HG03354 (cell line): ENCODE measurements around the gene SUCLG1.
A peak's percentile ranks its signal among the peaks of the same experiment; 100 is the strongest.
"Not testable (repeated sequence)": the region's sequence is repeated elsewhere in the genome, so short reads cannot be mapped to it uniquely, and the experiment has no call there.

Experiments used
- ATAC-seq: cut with Tn5 transposase; IDR thresholded peaks from one replicate; pipeline ENCODE4 v1.9.1; 2021; ENCODE audit warnings: mild to moderate bottlenecking; ENCODE audit not compliant: unreplicated experiment, poor library complexity, severe bottlenecking

The SUCLG1 gene

GRCh38 chr2:84427235-84428138 is 31.6 kb downstream of the SUCLG1 start:
- peak; percentile 74 for ATAC-seq

GRCh38 chr2:84425310-84425709 is 33.8 kb downstream of the SUCLG1 start:
- no peak for ATAC-seq

DNA sequence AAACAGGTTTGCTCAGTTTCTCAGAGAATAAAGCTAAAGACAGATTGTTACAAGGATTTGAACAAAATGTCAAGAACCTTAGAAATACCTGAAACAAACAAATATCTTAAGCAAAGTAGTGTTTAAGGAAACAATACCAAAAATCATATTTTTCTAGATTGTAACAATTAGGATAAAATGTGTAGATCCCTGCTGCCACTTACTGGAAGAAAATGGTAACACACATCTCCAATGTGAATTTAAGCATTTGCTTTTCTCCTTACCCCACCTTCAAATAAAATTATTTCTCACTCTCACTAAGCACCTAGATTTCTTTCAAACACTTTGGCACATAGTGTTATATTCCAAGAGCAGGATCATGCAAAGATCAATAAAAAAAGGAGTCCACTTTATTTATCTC is 34.9 kb downstream of the SUCLG1 start:
- no peak for ATAC-seq

DNA sequence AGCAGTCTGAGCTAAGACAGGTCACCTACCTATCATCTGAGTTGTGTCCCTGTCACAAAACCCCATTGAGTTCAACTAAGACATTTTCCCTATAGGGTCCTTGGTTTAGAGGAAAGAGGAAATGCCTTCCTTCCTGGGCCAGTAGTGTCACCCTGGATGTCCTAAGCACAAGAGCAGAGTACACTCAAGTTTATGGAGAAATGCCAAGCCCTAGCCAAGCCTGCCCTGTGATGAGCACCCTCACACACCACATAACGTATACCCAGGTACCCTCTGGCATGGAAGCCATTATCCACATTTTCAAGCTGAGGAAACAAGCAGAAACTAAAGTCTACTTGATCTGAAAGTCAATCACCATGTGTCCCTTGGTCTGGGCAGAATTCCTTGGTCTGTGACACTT is 37.3 kb downstream of the SUCLG1 start:
- ATAC-seq: no peak

- ATAC-seq: no peak
Measured at GRCh38 chr2:84421197-84421596, 37.9 kb downstream of the SUCLG1 start.

DNA sequence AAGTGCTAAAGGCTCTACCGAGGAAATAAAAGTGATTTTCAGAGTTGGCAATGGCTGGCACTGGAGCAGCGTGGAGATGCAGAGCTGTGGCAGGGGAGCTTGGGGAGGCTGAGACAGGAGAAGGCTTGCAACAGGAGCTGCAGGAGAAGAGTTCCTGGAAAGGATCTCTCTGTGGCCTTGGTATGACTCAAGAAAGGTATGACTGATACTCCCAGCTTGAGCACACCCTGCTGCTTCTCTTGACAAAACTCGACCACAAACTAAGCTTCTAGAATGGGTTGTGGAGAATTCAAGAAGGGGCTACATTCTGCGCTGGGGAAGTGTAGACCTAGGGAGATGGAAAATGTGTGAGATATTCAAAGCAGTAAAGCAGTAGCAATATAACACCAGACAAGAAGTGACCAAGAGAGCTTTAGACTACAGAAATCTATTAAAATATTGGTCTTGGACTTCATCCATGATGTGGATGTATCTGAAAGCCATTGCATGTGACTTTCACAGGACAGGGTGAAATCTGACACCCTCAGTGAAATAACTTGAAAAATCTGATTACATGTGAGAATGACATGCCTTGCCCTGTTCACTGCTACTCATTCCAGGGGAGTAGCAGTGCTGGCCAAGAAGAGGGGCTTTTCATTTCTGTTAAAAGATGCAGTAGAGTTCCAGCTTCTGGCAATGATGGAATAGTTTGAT is 41.5 kb downstream of the SUCLG1 start:
- no peak for ATAC-seq

- no peak for ATAC-seq
Measured at GRCh38 chr2:84409531-84409930, 49.5 kb downstream of the SUCLG1 start.

GRCh38 chr2:84402111-84402510 is 57.0 kb downstream of the SUCLG1 start:
- ATAC-seq: not testable (repeated sequence)

- not testable (repeated sequence) for ATAC-seq
Measured at GRCh38 chr2:84399839-84400238, 59.2 kb downstream of the SUCLG1 start.

GRCh38 chr2:84395820-84396219 is 63.3 kb downstream of the SUCLG1 start:
- ATAC-seq: no peak

DNA sequence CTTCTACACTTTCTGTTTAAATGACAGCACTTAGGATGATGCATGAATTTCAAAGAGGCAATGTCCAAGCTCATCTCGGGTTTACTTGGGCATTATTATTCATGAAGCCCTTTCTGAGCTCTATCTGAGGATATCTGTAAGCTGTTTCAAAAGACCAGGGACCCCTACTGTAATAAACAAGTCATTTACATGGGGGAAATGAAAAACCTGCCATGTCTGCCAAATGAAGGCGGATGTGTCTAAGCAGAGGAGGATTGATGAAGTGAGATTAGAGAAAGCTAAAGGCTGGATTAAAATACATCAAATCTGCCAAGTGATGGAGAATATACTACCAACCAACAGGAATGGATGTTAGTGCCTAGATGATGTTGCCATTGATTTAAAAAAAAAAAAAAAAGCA is 64.5 kb downstream of the SUCLG1 start:
- no peak for ATAC-seq

DNA sequence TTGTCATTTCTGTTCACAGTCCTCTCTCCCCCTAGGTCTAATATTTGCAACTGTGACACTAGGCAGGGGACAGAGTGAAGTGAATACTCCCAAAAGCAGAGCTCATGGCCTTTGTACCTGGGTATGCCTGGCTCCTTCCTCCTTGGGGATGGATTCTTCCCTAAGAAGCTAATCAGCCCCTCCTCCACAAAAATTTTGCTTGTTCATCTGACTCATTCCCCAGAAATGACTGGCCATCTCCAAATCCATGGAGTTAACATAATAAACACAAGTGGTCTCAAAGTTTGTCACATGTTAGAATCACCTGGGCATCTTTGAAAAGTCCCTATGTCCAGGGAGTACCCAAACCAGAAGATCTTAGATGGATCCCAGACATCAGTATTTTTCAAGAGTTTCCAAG is 65.3 kb downstream of the SUCLG1 start:
- ATAC-seq: no peak

DNA sequence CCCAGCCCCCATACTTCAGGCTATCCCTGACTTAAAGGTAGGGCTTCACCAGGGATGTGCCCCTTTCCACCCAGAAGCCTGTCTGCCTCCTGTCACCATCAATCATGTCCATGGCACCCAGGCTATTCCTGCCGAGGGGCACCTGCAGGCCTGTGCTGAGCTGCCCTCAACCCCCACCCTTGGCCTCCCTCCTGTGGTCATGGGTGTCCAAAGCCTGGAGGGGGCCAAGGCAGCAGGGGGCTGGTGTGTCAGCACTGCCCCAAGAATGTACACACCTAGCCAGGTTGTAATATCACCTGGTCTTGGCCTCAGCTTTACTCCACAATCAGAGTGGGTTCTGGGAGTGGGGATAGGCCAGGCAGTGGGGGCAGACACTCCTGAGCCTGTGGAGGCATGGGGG is 69.3 kb downstream of the SUCLG1 start:
- ATAC-seq: no peak

DNA sequence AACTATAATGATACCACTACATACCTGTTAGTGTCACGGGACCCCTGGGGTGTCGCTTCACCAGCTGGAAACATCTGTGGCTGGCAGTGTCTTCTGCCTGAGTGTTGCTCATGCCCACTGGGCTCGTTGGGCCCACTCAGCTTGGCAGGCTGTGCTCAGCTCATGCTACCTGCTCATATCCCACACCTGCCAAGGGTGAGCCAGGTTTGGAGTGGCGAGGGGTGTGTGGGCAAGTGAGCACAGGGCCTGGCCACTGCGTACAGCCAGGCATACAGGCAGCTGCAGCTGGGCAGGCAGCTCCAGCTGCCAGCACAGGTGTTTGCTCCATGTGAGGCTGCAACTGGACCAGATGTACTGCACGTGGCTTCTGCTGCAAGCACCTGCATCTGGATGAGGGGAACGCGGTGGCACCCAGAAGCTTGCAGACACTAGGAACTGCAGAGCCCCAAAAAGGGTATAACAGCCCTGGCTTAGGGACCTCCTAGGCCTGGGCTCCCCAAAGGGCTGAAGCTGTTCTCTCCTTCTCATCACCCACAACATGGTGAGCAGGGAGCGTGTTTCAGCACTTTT is 70.1 kb downstream of the SUCLG1 start:
- no peak for ATAC-seq

GRCh38 chr2:84388133-84388532 is 70.9 kb downstream of the SUCLG1 start:
- ATAC-seq: no peak

GRCh38 chr2:84386336-84387040 is 72.6 kb downstream of the SUCLG1 start:
- no peak for ATAC-seq

DNA sequence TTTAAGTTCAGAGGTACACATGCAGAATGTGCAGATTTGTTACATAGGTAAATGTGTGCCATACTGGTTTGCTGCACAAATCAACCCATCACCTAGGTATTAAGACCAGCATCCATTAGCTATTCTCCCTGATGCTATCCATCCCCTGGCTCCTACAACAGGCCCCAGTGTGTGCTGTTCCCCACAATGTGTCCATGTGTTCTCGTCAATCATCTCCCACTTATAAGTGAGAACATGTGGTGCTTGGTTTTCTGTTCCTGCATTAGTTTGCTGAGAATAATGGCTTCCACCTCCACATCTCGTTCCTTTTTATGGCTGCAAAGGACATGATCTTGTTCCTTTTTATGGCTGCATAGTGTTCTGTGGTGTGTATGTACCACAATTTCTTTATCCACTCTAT is 75.8 kb downstream of the SUCLG1 start:
- ATAC-seq: no peak

DNA sequence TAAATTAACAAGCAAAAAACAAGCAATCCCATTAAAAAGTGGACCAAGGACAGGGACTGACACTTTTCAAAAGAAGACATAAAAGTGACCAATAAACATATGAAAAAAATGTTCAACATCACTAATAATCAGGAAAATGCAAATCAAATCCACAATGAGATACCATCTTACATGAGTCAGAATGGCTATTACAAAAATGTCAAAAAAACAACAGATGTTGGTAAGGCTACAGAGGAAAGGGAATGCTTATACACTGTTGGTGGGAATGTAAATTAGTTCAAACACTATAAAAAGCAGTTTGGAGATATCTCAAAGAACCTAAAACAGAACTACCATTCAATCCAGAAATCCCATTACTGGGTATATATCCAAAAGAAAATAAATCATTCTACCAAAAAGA is 78.2 kb downstream of the SUCLG1 start:
- ATAC-seq: no peak

GRCh38 chr2:84378960-84379359 is 80.1 kb downstream of the SUCLG1 start:
- no peak for ATAC-seq

DNA sequence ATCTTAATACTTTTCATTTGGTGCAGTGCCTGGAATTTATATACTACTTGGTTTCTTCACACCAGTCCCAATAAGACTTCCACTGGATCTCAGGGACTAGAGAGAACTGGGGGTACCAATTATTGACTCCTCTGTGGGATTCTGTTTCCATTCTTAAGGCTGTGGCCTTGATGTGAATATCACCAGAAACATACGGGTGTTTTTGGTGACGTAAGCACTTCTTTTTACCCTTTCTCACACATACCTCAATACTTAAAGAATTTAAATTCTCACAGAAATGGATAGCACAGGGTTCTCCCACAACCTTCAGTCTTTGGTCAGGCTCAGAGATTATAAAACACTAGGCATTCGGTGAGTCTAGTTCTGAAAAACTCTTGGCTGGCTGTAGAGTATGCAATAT is 84.1 kb downstream of the SUCLG1 start:
- no peak for ATAC-seq
